ENCODE results near the gene FBXO8.

FBXO8 gene

DNA sequence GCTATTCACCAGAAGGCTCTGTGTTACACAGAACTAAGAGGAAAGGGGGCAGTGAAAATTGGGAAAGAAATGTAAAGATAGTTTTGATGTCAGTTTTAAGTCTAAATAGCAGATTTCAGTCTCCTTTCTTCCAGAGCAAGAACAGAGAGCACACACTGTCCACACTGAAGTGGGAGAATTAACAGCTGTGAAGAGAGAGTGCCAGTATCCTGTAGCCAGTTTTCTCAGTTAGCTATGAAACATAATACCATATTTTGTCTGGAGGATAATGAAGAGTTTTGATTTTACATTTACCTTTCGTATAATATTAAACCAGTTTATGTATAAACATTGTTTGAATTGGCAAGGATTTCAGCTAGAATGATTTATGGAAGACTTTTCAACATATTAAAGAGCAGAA, 35.1 kb downstream of the FBXO8 start:
- in situ Hi-C loops (cut with MboI; ENCODE audit: low sequenced_read_pairs), result no loop called here

DNA sequence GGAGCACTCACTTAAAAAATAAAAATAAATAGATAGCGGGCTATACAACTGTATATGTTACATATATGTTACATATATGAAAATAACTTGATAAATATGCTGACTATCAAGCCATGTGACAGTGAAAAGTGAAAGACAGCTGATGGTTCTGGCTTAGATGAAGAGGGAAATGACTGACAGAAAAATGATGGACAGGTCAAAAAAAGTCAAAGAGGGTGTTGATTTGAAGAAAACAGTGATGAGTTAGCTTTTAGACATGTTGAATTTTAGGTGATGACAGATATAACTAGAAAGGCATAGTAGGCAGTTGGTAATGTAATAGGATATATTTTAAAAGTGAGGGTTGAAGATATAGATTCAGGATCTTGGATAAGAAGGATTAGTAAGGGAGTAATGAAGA, 37.8 kb downstream of the FBXO8 start:
- in situ Hi-C loops (cut with MboI; ENCODE audit: low sequenced_read_pairs), result no loop called here

DNA sequence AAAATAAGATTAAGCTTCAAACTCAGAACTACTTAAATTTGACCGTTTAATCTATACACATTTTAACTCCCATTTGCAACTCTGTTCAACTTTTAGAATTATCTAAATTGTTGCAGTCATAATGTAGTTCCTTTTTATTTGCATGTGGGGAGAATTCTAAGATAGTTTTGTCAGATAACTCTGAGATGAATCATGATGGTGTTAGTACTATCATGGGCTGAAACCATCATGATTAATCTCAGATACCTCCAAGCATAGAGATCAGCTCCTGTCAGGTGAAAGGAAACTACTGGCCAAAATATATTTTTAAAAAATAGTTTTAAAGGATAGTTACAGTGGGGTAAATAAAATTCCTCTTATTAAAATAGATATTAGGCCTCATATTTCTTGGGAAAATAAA, 39.0 kb downstream of the FBXO8 start:
- in situ Hi-C loops (cut with MboI; ENCODE audit: low sequenced_read_pairs), result no loop called here

DNA sequence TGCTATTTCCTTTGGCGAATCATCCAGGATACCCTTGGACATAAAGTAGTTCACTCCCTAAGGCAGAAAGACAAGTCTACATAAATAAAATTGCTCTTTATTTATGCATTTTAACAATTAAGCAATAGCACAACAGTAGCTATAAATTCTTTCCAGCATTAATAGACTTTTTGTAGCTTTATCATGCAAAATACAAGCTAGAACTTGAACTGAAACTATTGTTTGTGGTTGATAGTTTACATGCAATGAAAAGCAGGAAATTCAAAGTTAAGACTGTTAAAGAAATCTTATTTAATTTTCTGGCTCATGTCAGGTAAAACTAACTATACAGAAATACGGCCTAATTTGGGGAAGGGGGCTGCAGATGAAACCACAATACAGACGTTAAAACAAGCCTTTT, 42.3 kb downstream of the FBXO8 start:
- in situ Hi-C loops (cut with MboI; ENCODE audit: low sequenced_read_pairs), result no loop called here

DNA sequence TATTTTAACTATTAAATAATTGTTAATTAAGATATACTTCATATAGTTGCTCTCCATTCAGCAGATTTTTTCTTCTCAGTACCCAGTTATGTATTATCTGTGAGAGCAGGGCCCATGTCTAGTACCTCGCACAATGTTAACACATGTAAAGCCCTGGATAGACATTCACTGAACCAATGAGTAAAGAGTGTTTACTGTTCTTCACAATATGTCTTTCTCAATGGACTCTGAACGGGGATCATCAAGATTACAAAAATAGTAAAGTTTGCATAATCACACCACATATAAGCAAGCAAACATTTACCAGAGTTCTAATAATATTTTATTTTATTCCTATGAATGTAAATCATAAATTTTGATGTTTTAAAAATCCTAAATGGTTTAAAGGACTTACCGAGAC, 47.1 kb downstream of the FBXO8 start:
- in situ Hi-C loops (cut with MboI; ENCODE audit: low sequenced_read_pairs), result no loop called here

DNA sequence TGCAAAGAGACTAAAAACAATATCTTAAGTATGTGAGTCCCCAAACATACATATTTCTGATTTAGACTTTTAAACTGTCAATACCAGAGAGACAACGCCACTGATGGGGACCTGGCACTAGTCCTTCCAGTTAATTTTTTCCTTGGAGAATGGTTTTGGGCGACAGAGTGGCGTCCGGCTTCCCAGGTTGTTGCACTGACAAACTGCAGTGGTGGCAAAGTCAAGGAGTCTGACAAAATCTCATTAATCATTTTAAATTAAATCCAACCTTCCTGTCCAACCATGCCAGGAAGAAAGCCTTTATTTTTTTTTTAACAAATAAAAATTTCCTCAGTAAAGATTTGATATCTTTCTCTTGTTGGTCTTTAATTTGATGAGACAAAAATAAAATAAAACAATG, 52.8 kb downstream of the FBXO8 start:
- in situ Hi-C loops (cut with MboI; ENCODE audit: low sequenced_read_pairs), result no loop called here

DNA sequence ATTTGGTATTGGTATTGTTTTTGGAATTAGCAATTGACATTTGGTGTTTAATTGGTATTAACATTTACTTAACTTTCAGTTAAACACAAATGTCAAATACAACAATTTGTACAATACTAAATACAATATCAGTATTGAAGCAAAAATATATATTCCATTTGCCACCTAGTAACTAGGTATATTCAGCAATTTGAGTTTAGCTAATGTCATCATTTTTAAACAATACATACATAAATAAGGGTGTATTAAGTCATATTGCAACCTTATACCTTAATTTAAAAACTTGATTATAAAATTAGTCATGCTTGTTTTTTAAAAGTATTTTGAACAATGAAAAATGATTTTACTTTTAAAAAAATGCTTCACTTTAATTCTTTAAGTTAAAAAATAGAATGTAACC, 53.3 kb downstream of the FBXO8 start:
- in situ Hi-C loops (cut with MboI; ENCODE audit: low sequenced_read_pairs), result no loop called here

DNA sequence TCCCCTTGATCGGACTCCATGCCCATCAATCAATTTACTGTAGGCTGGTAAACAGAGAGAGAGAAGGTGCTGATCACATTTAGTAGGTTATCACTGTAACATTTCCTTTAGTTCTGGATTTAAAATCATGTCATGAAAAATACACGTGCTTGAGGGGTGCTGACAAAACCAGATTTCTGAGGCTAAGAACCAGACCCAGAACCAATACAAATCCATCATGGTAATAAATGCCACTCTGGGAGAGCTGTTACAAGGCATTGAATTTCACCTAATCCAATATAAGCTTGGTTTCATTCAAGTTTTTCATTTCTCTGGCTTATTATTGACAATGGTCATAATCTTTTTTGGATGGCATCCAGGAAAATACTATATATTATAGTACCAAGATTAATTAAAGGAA, 54.5 kb downstream of the FBXO8 start:
- in situ Hi-C loops (cut with MboI; ENCODE audit: low sequenced_read_pairs), result no loop called here

DNA sequence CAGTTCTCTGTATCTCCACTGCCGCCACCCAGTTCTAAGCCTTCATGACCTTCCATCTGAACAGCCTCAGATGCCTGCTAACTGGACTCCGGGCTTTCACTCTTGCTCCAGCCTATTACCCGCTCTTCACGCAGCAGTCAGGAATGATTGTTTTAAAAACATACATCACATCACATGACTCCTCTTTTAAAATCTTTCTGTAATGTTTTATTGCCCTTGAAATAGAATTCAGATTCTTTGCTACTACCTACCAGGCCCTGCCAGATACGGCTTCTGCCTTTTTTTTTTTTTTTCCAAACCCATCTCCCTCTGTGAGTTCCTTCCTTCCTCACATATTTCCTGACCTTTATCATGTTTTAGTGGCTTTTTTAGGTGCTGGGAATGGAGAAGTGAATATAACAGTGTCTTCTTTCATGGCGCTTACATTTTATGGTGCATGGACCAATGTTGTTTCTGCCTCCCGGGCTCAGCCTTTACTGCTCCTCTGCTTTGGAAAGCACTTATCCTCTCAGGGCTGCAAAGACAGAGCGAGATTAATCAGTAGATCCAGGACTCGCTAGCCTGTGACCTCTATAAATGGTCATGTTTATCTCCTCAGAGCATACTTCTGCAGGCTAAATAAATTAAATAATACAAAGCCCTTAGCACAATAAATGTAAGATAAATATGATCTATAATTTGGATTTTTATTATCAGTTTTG, 58.0 kb downstream of the FBXO8 start:
- in situ Hi-C loops (cut with MboI; ENCODE audit: low sequenced_read_pairs), result no loop called here

DNA sequence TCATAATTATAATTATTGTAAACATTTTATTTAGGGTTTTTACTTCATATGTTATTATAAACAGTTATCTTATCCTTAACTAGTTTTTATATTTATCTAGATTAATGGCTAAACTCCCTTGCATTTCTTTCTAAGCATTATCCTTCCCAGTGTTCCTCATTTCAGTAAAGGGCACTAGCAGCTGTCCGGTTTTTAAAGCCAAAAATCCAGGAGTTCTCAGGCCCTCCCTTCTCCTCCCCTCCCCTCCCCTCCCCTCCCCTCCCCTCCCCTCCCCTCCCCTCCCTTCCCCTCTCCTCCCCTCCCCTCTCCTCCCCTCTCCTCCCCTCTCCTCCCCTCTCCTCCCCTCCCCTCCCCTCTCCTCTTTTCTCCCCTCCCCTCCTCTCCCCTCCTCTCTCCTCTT, 58.9 kb downstream of the FBXO8 start:
- in situ Hi-C loops (cut with MboI; ENCODE audit: low sequenced_read_pairs), result no loop called here

DNA sequence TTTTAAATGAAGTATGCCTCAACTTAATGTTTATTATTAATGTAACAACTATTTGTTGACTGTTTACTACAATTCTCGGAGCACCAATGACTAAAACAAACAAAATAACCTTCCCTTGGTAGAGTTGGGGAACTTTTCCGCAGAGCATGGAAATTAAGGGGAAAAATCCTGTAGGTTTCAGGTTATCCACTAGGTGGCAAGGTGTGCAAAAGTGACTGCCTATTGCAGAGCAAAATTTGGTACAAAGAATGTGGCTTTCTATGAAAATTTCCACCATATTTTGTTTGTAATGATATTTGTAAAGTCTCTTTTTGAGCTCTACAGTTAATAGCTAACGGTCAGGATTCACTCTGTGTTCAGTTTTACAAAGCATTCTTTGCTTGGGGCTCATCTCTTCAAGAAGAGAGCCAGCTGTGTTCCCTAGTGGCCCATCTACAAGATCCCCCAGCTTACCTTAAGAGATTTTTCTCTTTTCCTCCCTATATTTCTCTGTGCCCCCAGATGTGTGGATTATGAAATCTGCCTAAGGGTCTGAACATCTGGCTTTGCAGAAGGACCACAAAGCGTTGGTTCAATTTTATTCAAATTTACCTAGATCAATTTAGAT, 61.1 kb downstream of the FBXO8 start:
- in situ Hi-C loops (cut with MboI; ENCODE audit: low sequenced_read_pairs), result no loop called here

DNA sequence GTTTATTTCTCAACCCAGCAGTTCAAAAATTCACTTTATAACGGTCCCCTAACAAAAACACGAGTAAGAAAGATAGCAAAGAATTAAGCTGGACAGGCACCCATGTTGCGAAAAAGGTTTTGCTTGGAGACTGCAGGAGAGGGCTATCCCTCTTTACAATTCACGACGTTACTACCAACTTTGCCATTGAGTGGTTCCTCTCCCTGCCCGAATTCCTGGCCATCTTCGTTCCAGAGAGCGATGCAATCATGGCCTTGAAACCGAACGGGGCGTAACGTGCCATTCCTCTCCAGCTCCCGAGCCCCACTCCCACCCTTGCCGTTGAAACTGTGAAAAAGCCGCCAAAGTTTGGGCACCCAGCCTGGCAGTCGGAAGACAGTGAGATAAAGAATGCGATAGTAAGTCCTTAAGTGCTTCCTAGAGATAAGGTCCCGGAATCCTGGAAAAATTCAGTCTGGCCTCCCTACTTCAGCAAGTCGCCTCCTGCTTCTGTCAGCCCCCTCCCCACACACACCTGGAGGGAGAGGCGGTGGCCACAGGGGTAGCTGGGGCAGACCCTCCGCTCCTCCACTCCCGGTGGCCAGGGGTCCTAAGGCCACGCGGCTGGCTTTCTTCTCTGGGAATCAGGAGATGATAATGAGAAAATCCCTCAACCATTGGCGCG, 65.2 kb downstream of the FBXO8 start:
- in situ Hi-C loops (cut with MboI; ENCODE audit: low sequenced_read_pairs), result no loop called here

DNA sequence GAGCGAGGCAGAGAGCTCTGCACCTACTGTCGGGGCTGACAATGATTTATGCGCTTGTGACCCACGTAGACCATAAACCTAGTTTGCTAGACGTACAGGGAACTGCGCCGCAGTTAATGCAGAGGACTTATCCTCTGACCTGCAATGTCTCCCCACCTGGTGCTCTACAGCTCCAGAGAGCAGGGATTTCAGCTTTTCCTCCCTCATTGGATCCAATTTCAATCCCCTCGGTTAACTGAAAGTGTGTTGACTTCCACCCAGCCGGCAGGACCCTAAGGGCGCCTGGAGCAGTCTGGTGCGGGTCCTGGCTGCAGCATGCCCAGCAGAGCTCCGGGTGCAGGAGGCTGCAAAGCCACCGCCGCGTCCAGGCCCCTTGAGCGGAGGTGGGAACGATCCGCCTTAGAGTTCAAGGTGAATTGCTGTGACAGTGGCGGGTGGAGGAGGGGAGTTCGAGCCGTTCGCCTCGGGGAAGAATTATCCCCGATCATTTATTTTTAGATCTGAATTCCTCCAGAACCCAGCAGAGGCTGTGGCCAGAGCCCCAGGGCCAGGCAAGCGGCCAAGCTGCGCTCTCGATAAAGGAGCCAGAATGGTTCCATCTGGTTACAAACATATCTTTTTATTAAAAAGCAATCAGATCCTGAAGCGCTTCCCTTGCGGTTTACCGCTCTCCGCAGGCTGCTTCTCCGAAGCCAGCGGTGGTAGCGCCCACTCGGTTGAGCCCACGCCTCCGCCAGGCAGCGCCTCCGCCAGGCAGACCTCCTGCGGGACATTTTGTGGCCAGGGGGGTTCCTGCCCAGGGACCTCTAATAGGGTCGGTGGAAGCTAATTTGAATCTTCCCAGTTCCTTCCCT, 66.0 kb downstream of the FBXO8 start:
- in situ Hi-C loops (cut with MboI; ENCODE audit: low sequenced_read_pairs), result no loop called here

DNA sequence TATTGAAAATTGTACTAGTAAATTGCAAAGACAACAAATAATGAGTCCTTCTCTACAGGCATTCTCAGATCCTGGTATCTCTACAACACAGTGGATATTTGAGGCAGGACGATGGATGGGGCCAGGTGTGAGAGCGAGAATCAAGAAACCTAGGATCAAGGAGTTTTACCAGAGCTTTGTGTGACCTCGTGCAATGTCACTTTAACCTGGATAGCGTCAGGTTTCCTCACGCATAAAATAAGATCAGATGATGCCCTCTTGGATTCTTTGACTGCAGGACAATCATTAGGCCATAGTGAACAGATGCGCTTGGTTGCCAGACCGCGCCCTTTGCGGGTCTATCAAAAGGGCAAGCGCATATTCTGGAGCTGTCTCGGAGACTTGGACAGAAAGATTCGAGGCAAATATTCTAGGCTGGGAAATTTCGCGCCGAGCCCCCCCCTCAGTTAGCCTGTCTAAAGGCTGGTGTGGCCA, 66.6 kb downstream of the FBXO8 start:
- in situ Hi-C loops (cut with MboI; ENCODE audit: low sequenced_read_pairs), result no loop called here

DNA sequence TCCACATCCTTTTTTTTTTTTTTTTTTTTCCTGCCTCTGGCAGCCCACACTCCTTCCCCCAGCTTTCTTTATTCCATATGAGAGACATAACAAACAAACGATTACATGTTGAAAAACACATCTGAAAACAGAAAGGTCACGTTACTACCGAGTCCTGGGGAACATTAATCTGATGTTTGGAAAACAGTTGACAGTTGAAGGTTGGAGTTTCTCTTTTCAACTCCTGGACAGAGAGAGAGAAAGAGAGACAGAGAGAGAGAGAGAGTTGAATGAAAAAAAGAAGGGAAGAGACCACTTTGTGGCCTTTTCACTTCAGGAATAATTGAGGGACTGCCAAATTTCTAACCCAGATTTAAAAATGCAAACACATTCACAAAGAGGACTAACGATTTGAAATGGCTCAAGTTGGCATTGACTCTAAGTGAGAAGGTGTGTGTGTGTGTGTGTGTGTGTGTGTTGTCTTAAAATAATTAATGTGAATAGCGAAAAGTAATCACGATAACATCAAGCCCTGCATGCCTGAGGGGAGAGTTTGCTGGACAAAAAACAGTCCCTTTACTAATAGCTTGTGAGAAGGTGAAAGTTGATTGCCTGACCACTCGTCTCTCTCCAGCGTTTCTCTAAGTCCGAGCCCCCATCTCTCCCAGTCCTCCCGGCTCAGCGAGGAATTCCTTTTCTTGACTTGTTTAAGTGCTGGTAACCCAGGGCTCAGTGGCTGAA, 67.3 kb downstream of the FBXO8 start:
- in situ Hi-C loops (cut with MboI; ENCODE audit: low sequenced_read_pairs), result no loop called here

DNA sequence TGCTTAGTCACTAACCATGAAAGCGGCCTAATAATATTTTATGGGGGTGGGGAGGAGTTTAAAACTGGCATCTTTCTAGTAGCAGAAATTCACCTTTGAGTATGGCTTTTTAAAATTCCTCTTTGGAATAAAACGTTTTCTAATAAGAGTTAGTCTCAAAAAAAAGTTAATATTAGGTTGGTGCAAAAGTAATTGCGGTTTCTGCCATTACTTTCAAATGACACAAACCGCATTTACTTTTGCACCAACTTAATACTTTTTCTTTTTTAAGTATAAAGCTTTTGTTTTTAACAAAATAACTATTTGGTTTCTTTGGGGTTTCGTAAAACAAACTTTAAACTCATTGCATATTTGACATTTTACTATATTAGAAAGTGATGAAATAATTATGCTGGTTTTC, 68.4 kb downstream of the FBXO8 start:
- in situ Hi-C loops (cut with MboI; ENCODE audit: low sequenced_read_pairs), result no loop called here

DNA sequence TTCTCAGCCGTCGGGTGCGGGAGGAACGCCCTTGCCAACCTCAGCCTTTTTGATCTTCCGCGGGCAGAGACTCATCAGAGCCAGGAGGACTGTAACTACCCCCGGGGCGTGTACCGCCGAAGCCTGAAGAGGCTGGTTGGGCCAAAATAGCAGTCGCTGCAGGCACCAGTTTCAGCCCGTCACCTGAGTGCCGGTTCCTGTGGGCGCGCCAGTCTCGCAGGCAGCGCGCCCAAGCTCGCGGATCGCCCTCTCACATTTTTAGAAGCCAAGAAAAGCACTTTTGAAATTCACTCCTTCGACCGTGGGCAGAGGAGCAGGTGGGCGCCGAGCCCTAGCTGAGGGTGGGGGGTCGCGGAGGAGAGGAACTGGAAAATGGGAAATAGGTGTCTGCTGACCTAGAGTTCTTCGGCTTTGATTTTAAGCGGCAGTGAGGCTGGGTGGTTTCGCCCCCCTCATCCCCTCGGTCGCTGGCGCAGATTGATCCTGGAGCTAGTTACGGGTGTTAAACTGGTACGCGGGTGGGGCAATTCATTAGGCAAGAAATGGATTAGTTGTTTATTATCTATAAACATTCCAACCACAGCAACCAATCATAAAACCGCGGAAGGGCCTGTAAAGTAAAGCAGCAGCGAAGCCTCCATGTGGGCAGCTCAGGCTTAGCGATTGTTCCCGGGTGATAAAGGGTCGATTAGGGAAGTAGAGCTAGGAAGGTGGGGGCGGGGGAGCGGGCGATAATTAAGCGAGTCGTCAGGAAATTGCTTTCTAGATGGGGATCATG, 69.2 kb downstream of the FBXO8 start:
- in situ Hi-C loops (cut with MboI; ENCODE audit: low sequenced_read_pairs), result no loop called here

DNA sequence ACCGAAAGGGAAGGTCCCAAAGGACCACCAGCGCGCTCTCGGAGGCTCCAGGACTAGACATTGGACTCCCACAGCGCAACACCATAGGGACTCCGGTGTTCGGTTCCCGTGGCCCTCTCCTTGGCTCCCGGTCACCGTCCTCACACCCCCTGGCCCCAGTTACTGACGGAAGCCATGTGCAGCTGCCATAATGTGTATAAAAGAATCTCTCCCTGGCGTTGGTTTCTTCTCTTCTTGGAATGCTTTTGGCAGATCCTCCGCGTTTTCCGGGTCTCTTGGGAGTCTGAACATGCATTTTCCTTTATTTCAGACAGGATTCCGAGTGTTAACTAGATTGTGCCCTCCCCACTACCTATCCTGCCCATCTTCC, 69.8 kb downstream of the FBXO8 start:
- in situ Hi-C loops (cut with MboI; ENCODE audit: low sequenced_read_pairs), result no loop called here

DNA sequence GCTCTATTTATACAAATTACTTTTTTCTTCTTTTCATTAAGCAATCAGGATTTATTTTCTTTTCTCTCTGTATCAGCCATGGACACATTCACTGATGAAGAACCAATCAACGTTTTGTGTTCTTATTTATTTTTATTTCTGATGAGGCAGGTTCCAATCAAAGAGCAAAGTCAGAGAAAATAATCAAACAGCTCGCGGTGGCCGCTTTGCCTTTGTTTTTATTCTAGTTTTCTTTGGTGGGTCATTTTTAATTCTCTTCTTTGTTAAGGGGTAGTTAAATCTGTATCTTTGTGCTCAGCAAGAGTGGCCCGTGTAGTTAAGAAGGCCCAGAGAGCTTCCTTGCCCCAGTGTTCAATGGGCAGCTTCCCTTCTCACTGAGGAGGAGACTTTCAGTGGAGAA, 71.4 kb downstream of the FBXO8 start:
- in situ Hi-C loops (cut with MboI; ENCODE audit: low sequenced_read_pairs), result no loop called here

DNA sequence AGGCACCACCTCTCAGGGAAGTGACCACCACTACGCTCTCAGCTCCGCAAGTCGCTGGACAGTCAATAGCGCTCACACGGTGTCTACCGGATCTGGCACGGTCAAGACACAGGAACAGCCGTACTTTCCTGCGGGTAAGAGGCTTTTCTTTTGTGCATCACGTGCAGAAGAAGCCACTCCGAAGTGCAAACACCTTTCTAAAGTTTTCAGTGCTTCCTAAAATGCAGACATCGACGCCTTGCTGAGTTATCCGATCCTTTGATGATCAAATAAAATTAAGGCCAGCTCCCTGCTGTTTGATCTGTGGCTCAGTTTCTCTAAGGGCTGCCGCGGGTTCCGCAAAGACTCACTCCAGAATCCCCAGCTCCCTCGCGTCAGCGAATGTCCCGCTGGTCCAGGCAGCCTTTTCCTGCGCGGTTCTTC, 71.8 kb downstream of the FBXO8 start:
- in situ Hi-C loops (cut with MboI; ENCODE audit: low sequenced_read_pairs), result no loop called here
